GM12874 (cell line): Measurements from ENCODE around the gene ZNF467.

Experiments used
- CTCF ChIP-seq: IDR thresholded peaks from 2 replicates; pipeline ENCODE4 v1.5.1; 2011; ENCODE audit warnings: low read depth, mild to moderate bottlenecking, control low read depth, low read length, moderate library complexity; ENCODE audit not compliant: insufficient read depth

The ZNF467 gene

GRCh38 chr7:149804106-149804505 lies 30.7 kb upstream of the ZNF467 start:
- no peak for TF ChIP-seq CTCF

DNA sequence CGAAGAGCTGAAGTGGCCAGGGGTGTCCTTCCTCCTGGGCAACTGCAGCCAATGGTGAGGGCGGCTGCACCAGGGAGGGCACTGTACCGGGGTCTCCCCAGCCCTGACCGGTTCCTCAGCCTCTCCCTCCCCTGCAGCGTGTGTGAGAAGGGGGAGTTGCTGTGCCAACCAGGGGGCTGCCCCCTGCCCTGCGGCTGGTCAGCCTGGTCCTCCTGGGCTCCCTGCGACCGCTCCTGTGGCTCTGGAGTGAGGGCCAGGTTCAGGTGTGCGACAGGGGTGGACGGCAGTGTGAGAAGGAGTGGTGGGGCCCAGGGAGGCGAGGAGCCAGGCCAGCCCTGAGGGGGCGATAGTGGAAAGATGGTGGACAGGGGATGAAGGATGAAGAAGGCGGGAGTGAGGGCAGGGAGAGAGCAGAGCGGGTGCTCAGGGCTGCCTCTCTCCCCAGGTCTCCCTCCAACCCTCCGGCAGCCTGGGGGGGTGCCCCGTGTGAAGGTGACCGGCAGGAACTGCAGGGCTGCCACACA lies 30.2 kb upstream of the ZNF467 start:
- TF ChIP-seq CTCF, result no peak

GRCh38 chr7:149802966-149803365 lies 29.6 kb upstream of the ZNF467 start:
- no peak for TF ChIP-seq CTCF

DNA sequence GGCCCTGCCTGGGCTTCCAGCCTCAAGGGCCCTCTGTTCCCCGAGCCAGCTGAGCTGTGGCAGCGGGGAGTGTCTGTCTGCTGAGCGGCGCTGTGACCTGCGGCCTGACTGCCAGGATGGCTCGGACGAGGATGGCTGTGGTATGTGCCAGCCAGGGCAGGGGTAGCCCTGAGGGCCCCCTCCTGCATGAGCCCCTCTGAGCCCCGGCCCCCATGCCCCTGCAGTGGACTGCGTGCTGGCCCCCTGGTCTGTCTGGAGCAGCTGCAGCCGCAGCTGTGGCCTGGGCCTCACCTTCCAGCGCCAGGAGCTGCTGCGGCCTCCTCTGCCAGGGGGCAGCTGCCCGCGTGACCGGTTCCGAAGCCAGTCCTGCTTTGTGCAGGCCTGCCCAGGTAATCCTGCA lies 28.4 kb upstream of the ZNF467 start:
- no peak for TF ChIP-seq CTCF

- TF ChIP-seq CTCF, result no peak
These were observed 27.7 kb upstream of the ZNF467 start for GRCh38 chr7:149801002-149801566.

DNA sequence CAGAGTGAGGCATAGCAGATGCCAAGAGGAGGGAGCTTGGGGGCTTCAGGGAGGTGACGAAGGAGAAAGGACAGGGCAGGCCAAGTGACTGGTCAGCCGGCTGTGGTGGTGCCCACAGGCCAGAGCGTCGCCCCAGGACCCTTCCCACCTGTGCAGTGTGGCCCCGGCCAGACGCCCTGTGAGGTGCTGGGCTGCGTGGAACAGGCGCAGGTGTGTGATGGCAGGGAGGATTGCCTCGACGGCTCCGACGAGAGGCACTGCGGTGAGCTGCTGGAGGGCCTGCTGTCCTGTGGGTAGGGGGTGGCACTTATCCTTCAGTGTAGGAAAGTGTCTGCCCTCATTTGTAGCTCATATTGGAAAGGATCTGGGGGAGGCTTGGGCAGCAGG lies 26.8 kb upstream of the ZNF467 start:
- TF ChIP-seq CTCF, result no peak

DNA sequence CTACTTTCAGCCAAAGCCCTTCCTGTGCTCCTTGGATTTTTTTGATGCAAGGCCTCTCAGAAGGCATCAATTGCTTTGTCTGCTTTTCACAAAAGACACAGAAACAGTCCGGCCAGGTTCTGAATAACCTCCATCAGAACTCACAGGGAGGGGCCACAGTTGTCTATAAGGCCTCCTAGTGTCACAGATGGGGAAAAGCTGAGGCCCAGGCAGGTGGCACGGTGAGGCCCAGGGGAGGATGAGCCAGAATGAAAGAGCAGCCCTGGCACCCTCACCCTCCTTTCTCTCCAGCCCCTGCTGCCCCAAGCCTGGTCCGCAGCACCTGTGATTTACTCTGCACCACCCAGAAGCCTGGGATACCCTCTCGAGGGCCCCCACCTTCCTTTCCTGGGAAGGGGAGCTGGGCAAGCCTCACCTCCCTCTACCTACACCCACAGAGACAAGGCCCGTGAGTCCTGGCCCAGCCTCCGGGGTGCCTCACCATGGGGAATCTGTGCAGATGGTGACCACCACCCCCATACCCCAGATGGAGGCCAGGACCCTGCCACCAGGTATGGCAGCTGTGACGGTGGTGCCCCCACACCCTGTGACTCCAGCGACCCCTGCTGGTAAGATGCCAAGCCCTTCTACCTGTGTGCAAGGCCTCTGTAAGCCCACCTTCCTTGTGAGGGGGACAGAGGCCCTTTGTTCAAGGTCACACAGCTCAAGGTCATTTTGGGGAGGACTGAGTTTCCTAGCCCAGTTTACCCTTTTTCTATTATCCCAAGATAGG lies 26.2 kb upstream of the ZNF467 start:
- TF ChIP-seq CTCF, result peak; percentile 75
